Gastroesophageal sphincter (tissue), 4 donors: ENCODE results near the gene LRRC15. TPM values are rescaled to one million over a fixed set of nuclear protein-coding genes. Genes with fewer than 3 reads are reported as not detected.

Experiments
- ATAC-seq: fragments of 150-250 bp; one replicate; pipeline ENCODE4 v1.9.1; 2016; ENCODE audit warnings: mild to moderate bottlenecking, moderate library complexity
- H3K27ac ChIP-seq, 4 donors: fragments of 200-600 bp; sonication (generic) in 3 of 4; 1 replicate in 3 of 4; 2 replicates in 1 of 4; pipeline ENCODE4 v1.5.1; 2016 to 2019
- H3K27me3 ChIP-seq: fragments of 200-600 bp; sonication (generic); one replicate; pipeline ENCODE4 v1.5.1; 2019
- H3K36me3 ChIP-seq, 2 donors: fragments of 200-600 bp; sonication (generic); one replicate each; pipeline ENCODE4 v1.5.1; 2019; ENCODE audit warnings: control low read depth in 1 of 2
- H3K4me1 ChIP-seq, 3 donors: fragments of 200-600 bp; sonication (generic); 1 replicate in 2 of 3; 2 replicates in 1 of 3; pipeline ENCODE4 v1.5.1; 2016 to 2019; ENCODE audit warnings: control low read depth in 2 of 3
- H3K4me3 ChIP-seq, 2 donors: fragments of 200-600 bp; sonication (generic); one replicate each; pipeline ENCODE4 v1.5.1; 2019; ENCODE audit warnings: mild to moderate bottlenecking in 1 of 2, moderate library complexity in 1 of 2
- H3K9me3 ChIP-seq, 3 donors: fragments of 200-600 bp; sonication (generic); one replicate each; pipeline ENCODE4 v1.5.1; 2017 to 2019; ENCODE audit warnings: control low read depth in 2 of 3
- EP300 ChIP-seq: sonication (generic); formaldehyde crosslinking; IDR thresholded peaks from one replicate; pipeline ENCODE4 v1.6.1; 2017; ENCODE audit warnings: antibody characterized with exemption, mild to moderate bottlenecking
- POLR2A ChIP-seq, 2 donors: fragments of 450-650 bp; IDR thresholded peaks; one replicate each; pipeline ENCODE4 v1.6.1; 2017; ENCODE audit warnings: antibody characterized with exemption in 2 of 2, mild to moderate bottlenecking in 2 of 2, moderate library complexity in 1 of 2
- POLR2AphosphoS5 ChIP-seq: sonication (generic); formaldehyde crosslinking; IDR thresholded peaks from one replicate; pipeline ENCODE4 v1.6.1; 2017; ENCODE audit warnings: antibody characterized with exemption
- WGBS, 2 donors: methylation state at CpG; one replicate each; pipeline ENCODE4 v1.1.5; 2018; ENCODE audit warnings: low coverage in 1 of 2; 5-methylcytosine and 5-hydroxymethylcytosine counted together
- total RNA-seq, 4 donors: library from RNA; depleted of rRNA; stranded (reverse); fragments of >200 nt; gene quantifications; one replicate each; pipeline ENCODE4 v1.1.0, GENCODE V29; 2016
- TF ChIP-seq, protein P1 (sequence below), 4 experiments: fragments of 200-600 bp in 2 of 4; fragments of 450-650 bp in 2 of 4; sonication (generic) in 1 of 4; IDR thresholded peaks; one replicate each; pipeline ENCODE4 v1.5.1; 2017 to 2019; ENCODE audit warnings: antibody characterized with exemption in 4 of 4, mild to moderate bottlenecking in 2 of 4, moderate library complexity in 2 of 4

The LRRC15 gene
- total RNA-seq, 4 donors from 2014 or later = 0.42 to 0.67 (median 0.49) TPM; not detected in 1

DNA sequence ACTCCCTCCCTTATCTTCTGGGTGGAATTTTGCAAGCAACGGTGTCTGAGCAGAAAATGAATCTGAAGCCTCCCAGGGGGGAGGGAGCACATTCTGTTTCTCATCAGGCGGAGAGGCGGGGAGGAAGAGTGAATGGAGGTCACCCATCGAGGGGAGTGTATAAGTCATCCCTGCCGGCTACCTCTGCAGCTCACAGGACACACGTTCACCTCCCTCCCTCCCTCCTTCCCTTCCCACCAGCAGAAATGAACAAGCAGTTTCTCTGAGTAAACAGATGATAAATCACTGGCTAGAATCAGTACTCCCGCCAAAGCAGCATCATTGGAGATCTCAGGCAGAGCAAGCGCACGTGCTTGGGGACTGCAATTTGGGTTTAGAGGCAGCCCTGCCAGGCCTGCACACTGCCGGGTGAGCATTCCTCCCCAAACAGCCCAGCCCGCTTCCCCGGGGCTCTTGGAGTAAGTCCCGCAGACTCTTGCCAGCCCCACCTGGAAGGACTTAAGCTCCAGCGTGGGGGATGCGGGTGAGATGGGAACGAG, 56.7 kb downstream of the LRRC15 start:
- Histone ChIP-seq H3K27me3 (peaks cover 3% of the 10 kb centered on the region), H3K9me3 (no peaks in the 10 kb centered on the region), H3K36me3 (no peaks in the 10 kb centered on the region), H3K4me1 (peaks cover 0 to 65% (median 19%) of the 10 kb centered on the region in 3 donors), H3K4me3 (no peak overlapping the region), H3K27ac (peak overlapping the region; percentile 27 to 84 (median 78))
- 11 to 23% methylated on average over 3 to 6 of the region's 16 CpGs for WGBS, 2 donors
- TF ChIP-seq POLR2A (IDR thresholded peaks at IDR 0.05) = no peak
- TF ChIP-seq POLR2AphosphoS5 = peak; percentile 94
- peak; percentile 60 for ATAC-seq

DNA sequence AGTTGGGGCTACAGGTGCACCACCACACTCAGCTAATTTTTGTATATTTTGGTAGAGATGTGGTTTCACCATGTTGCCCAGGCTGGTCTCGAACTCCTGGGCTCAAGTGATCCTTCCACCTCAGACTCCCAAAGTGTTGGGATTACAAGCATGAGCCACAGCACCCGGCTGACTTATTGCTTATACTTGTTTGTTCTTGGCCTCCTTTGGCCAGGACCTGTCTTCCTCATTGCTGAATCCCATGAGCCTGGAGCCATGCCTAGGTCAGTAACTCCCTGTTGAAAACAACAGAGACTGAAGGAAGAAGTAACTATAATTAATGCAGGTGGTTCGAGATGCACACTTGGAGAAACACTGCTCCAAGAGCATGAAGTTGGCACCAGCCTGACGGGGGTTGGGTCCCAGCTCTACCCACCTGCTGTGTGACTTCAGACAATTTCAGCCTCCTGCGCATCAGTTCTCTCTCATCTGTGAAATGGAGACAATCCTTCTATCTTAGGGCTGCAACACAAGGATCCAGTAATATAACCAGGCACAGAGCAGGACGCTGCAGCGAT, 57.3 kb downstream of the LRRC15 start:
- peak; percentile 27 for ATAC-seq
- Histone ChIP-seq H3K4me3 (no peak overlapping the region), H3K4me1 (peaks cover 0 to 65% (median 19%) of the 10 kb centered on the region in 3 donors), H3K27ac (peak overlapping the region; percentile 15 to 84 (median 78)), H3K36me3 (no peaks in the 10 kb centered on the region), H3K9me3 (no peaks in the 10 kb centered on the region), H3K27me3 (no peaks in the 10 kb centered on the region)
- 16 to 35% methylated on average over 5 of the region's 7 CpGs for WGBS, 2 donors
- TF ChIP-seq POLR2AphosphoS5 = peak; percentile 22
- no peak for TF ChIP-seq POLR2A (IDR thresholded peaks at IDR 0.05)

DNA sequence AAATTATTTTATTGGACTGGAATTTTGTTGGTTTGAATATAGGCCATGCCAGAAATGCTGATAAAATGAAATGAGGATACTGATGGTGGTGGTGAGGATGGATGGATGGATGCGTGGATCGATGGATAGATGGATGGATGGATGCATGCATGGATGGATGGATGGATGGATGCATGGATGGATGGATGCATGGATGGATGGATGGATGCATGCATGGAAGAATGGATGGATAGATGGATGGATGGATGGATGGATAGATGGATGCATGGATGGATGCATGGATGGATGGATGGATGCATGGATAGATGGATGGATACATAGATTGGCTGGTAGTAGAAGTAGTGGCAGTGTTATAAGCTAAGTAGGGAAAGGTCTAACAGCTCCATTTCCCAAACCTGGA, 58.5 kb downstream of the LRRC15 start:
- ATAC-seq = no peak
- TF ChIP-seq, protein P1, sequence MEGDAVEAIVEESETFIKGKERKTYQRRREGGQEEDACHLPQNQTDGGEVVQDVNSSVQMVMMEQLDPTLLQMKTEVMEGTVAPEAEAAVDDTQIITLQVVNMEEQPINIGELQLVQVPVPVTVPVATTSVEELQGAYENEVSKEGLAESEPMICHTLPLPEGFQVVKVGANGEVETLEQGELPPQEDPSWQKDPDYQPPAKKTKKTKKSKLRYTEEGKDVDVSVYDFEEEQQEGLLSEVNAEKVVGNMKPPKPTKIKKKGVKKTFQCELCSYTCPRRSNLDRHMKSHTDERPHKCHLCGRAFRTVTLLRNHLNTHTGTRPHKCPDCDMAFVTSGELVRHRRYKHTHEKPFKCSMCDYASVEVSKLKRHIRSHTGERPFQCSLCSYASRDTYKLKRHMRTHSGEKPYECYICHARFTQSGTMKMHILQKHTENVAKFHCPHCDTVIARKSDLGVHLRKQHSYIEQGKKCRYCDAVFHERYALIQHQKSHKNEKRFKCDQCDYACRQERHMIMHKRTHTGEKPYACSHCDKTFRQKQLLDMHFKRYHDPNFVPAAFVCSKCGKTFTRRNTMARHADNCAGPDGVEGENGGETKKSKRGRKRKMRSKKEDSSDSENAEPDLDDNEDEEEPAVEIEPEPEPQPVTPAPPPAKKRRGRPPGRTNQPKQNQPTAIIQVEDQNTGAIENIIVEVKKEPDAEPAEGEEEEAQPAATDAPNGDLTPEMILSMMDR (IDR thresholded peaks at IDR 0.05) = no peak
- TF ChIP-seq POLR2AphosphoS5 (no peak), EP300 (no peak), POLR2A (IDR thresholded peaks at IDR 0.05) (no peak)
- peaks cover 0 to 61% (median 17%) of the 10 kb centered on the region in 3 donors for H3K4me1 ChIP-seq
- H3K4me3 ChIP-seq = no peak overlapping the region
- H3K36me3 ChIP-seq = no peaks in the 10 kb centered on the region
- H3K9me3 ChIP-seq = no peaks in the 10 kb centered on the region
- 97 to 100% methylated on average over 2 of the region's 2 CpGs for WGBS, 2 donors
- no peaks in the 10 kb centered on the region for H3K27me3 ChIP-seq
- H3K27ac ChIP-seq = no peak overlapping the region

DNA sequence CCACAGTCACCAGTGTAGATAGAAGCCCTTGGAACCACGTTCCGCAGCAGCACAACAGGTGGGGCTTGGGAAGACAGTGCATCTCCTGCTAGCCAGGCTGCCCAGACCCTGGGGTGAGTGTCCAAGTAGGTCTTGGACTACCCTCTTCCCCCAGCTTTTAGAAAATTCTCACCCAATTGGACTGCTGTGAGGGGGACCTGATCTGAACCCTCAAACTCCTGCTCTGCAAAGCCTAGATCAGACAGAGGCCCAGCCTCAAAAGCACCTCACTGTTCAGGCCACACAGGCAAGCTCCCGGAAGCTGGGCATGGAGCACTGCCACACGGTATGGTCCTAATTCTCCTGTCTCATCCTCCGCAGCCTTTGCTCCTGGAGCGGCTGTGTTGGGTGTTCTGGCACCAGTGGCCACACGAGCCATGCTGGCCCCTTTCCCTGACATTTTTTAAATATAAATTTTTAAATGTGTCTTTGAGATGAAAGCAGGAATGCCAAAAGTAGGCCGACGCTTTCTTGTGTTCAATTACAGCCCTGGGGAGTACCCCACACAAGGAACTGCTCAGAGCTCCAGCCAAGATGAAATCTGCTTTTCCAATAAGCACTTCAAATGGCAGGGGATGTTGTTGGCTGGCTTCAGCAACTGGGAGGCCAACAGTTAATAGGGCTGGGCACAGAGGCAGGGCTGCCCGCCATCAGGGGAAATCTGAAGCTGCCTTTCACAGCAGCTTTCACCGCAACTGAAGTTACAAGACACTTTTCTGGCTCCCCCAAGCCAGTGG, 59.3 kb downstream of the LRRC15 start:
- WGBS, 2 donors = 83 to 85% methylated on average over 8 to 10 of the region's 11 CpGs
- Histone ChIP-seq H3K27ac (peak overlapping the region in 1 of 4 donors; percentile 11), H3K4me1 (peaks cover 0 to 53% (median 10%) of the 10 kb centered on the region in 3 donors), H3K4me3 (no peak overlapping the region), H3K36me3 (no peaks in the 10 kb centered on the region), H3K27me3 (no peaks in the 10 kb centered on the region), H3K9me3 (no peaks in the 10 kb centered on the region)
- TF ChIP-seq POLR2AphosphoS5 = no peak
- TF ChIP-seq, protein P1 (IDR thresholded peaks at IDR 0.05) = no peak
- TF ChIP-seq POLR2A (IDR thresholded peaks at IDR 0.05) = no peak
- no peak for TF ChIP-seq EP300
- ATAC-seq = no peak

DNA sequence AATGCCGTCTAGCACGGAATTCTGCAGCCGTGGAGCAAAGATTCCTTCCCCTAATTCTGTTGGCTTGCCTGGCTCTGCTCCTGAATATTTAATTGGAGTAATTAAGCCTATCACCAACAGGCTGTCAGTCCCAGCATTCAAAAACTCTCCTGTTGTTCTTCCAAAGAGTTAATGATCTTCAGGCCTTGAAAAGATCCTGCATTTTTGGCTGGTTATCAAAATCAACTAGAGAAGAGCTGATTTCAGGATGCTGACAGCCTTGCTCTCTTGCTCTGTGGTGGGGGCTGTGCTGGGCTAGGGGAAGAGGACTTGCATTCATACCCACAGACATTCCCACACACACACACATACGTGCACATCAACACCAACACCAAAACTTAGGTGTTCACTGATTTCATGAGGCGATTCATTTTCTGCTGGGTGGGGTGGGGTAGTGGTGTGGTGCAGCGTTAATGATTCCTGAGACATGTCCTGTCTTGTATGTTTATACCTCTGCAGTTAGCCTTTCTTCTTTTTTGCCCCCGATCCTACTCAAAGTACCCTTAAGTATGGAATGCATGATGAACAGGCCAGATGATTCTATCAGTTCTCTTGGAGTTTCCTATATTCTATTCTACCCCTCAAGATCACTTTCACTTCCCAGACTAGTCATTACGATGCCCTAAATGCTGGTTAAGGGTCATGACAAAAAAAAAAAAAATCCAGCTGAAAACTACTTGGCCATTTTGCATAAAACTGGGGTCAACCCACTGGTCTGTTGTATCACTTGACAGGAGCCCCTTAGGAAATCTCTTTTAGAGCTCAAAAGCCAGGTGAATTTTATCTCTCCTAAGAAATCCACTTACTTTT, 60.7 kb downstream of the LRRC15 start:
- Histone ChIP-seq H3K4me3 (no peak overlapping the region), H3K27me3 (no peaks in the 10 kb centered on the region), H3K9me3 (no peaks in the 10 kb centered on the region), H3K27ac (no peak overlapping the region), H3K36me3 (no peaks in the 10 kb centered on the region), H3K4me1 (peaks cover 0 to 39% (median 4%) of the 10 kb centered on the region in 3 donors)
- WGBS, 2 donors = 83 to 93% methylated on average over 7 of the region's 8 CpGs
- no peak for ATAC-seq
- TF ChIP-seq POLR2AphosphoS5 (no peak), POLR2A (IDR thresholded peaks at IDR 0.05) (no peak), EP300 (no peak)
- TF ChIP-seq, protein P1 (IDR thresholded peaks at IDR 0.05) = no peak
